ENCODE data around the gene DERL2. TPM values are rescaled to one million over a fixed set of nuclear protein-coding genes. Genes with fewer than 3 reads are reported as not detected.

Gene DERL2
- total and polyA plus RNA-seq, 9 of the 15 experiments (the other 6 are each of a cell fraction or from before 2014, with no cell fraction given), result 11.5 to 105 (median 30.7) TPM

Other genes with a start within 250 kb of the DERL2 start
- gene RABEP1, start 203.9 kb downstream of the DERL2 start, total RNA-seq (2014; rRNA removed), result 30.3 and 36.2 TPM in 2 replicates
- 38.9 and 43.3 TPM in 2 replicates for gene RABEP1, start 203.9 kb downstream of the DERL2 start, total RNA-seq (2014; rRNA removed; fragmentation: Illumina TruSeq; extraction: Trizol)
- gene RABEP1, start 203.9 kb downstream of the DERL2 start, total RNA-seq (2015; rRNA removed; fragmentation: Illumina TruSeq; extraction: Trizol), result 36.8 and 38.7 TPM in 2 replicates
- gene RABEP1, start 203.9 kb downstream of the DERL2 start, total RNA-seq (2021), result 30.1 and 31.8 TPM in 2 replicates
- gene RABEP1, start 203.9 kb downstream of the DERL2 start, polyA plus RNA-seq (2011; rRNA removed), result 19.3 and 30.1 TPM in 2 replicates
- 26.4 and 31.3 TPM in 2 replicates for gene RABEP1, start 203.9 kb downstream of the DERL2 start, polyA plus RNA-seq (2014; fragmentation: Illumina TruSeq; extraction: Trizol)
- gene RABEP1, start 203.9 kb downstream of the DERL2 start, polyA plus RNA-seq (2014; fragmentation: Nextera tagmentation; extraction: Ambion mirVana), result 10 to 100 TPM in 1 of 2 experiments, 1 to 10 TPM in 1; 8.2 to 11.5 TPM
- gene RABEP1, start 203.9 kb downstream of the DERL2 start, polyA plus RNA-seq (2014; rRNA removed), result 19.9 and 20.3 TPM in 2 replicates
- gene NUP88, start 66.5 kb downstream of the DERL2 start, total RNA-seq (2014; rRNA removed), result 125 and 128 TPM in 2 replicates
- 137 and 154 TPM in 2 replicates for gene NUP88, start 66.5 kb downstream of the DERL2 start, total RNA-seq (2014; rRNA removed; fragmentation: Illumina TruSeq; extraction: Trizol)
- gene NUP88, start 66.5 kb downstream of the DERL2 start, total RNA-seq (2015; rRNA removed; fragmentation: Illumina TruSeq; extraction: Trizol), result 143 and 148 TPM in 2 replicates
- gene NUP88, start 66.5 kb downstream of the DERL2 start, total RNA-seq (2021), result 72.1 and 73.6 TPM in 2 replicates
- 81.9 and 119 TPM in 2 replicates for gene NUP88, start 66.5 kb downstream of the DERL2 start, polyA plus RNA-seq (2011; rRNA removed)
- 150 and 160 TPM in 2 replicates for gene NUP88, start 66.5 kb downstream of the DERL2 start, polyA plus RNA-seq (2014; fragmentation: Illumina TruSeq; extraction: Trizol)
- 10 to 100 TPM; 59.9 to 74.6 TPM for gene NUP88, start 66.5 kb downstream of the DERL2 start, polyA plus RNA-seq (2014; fragmentation: Nextera tagmentation; extraction: Ambion mirVana)
- 117 and 137 TPM in 2 replicates for gene NUP88, start 66.5 kb downstream of the DERL2 start, polyA plus RNA-seq (2014; rRNA removed)
- 40.2 and 48.4 TPM in 2 replicates for gene RPAIN, start 66.0 kb downstream of the DERL2 start, total RNA-seq (2014; rRNA removed)
- 37.2 and 38.5 TPM in 2 replicates for gene RPAIN, start 66.0 kb downstream of the DERL2 start, total RNA-seq (2014; rRNA removed; fragmentation: Illumina TruSeq; extraction: Trizol)
- gene RPAIN, start 66.0 kb downstream of the DERL2 start, total RNA-seq (2015; rRNA removed; fragmentation: Illumina TruSeq; extraction: Trizol), result 41.2 and 43.8 TPM in 2 replicates
- gene RPAIN, start 66.0 kb downstream of the DERL2 start, total RNA-seq (2021), result 23.5 and 29.6 TPM in 2 replicates
- 37.7 and 41.6 TPM in 2 replicates for gene RPAIN, start 66.0 kb downstream of the DERL2 start, polyA plus RNA-seq (2011; rRNA removed)
- 27.3 and 29.8 TPM in 2 replicates for gene RPAIN, start 66.0 kb downstream of the DERL2 start, polyA plus RNA-seq (2014; fragmentation: Illumina TruSeq; extraction: Trizol)
- gene RPAIN, start 66.0 kb downstream of the DERL2 start, polyA plus RNA-seq (2014; fragmentation: Nextera tagmentation; extraction: Ambion mirVana), result 10 to 100 TPM; 62.0 to 63.7 TPM
- 34.3 and 41.2 TPM in 2 replicates for gene RPAIN, start 66.0 kb downstream of the DERL2 start, polyA plus RNA-seq (2014; rRNA removed)
- 383 and 419 TPM in 2 replicates for gene C1QBP, start 47.0 kb downstream of the DERL2 start, total RNA-seq (2014; rRNA removed)
- 625 and 715 TPM in 2 replicates for gene C1QBP, start 47.0 kb downstream of the DERL2 start, total RNA-seq (2014; rRNA removed; fragmentation: Illumina TruSeq; extraction: Trizol)
- gene C1QBP, start 47.0 kb downstream of the DERL2 start, total RNA-seq (2015; rRNA removed; fragmentation: Illumina TruSeq; extraction: Trizol), result 633 and 665 TPM in 2 replicates
- 414 and 433 TPM in 2 replicates for gene C1QBP, start 47.0 kb downstream of the DERL2 start, total RNA-seq (2021)
- gene C1QBP, start 47.0 kb downstream of the DERL2 start, polyA plus RNA-seq (2011; rRNA removed), result 209 and 398 TPM in 2 replicates
- 490 and 582 TPM in 2 replicates for gene C1QBP, start 47.0 kb downstream of the DERL2 start, polyA plus RNA-seq (2014; fragmentation: Illumina TruSeq; extraction: Trizol)
- gene C1QBP, start 47.0 kb downstream of the DERL2 start, polyA plus RNA-seq (2014; fragmentation: Nextera tagmentation; extraction: Ambion mirVana), result 100 to 1,000 TPM in 1 of 2 experiments, 10 to 100 TPM in 1; 90.7 to 107 TPM
- 367 and 377 TPM in 2 replicates for gene C1QBP, start 47.0 kb downstream of the DERL2 start, polyA plus RNA-seq (2014; rRNA removed)
- 7.7 and 8.9 TPM in 2 replicates for gene DHX33, start 17.2 kb downstream of the DERL2 start, total RNA-seq (2014; rRNA removed)
- gene DHX33, start 17.2 kb downstream of the DERL2 start, total RNA-seq (2014; rRNA removed; fragmentation: Illumina TruSeq; extraction: Trizol), result 8.8 and 9.3 TPM in 2 replicates
- 8.6 and 9.0 TPM in 2 replicates for gene DHX33, start 17.2 kb downstream of the DERL2 start, total RNA-seq (2015; rRNA removed; fragmentation: Illumina TruSeq; extraction: Trizol)
- gene DHX33, start 17.2 kb downstream of the DERL2 start, total RNA-seq (2021), result 19.8 and 20.2 TPM in 2 replicates
- 12.8 and 13.0 TPM in 2 replicates for gene DHX33, start 17.2 kb downstream of the DERL2 start, polyA plus RNA-seq (2011; rRNA removed)
- gene DHX33, start 17.2 kb downstream of the DERL2 start, polyA plus RNA-seq (2014; fragmentation: Illumina TruSeq; extraction: Trizol), result 21.0 and 22.5 TPM in 2 replicates
- gene DHX33, start 17.2 kb downstream of the DERL2 start, polyA plus RNA-seq (2014; fragmentation: Nextera tagmentation; extraction: Ambion mirVana), result 1 to 10 TPM; 4.4 to 7.9 TPM
- 10.4 and 12.3 TPM in 2 replicates for gene DHX33, start 17.2 kb downstream of the DERL2 start, polyA plus RNA-seq (2014; rRNA removed)
- 13.4 and 31.9 TPM in 2 replicates for gene MIS12, start 388 bp upstream of the DERL2 start, total RNA-seq (2014; rRNA removed)
- 25.5 and 27.5 TPM in 2 replicates for gene MIS12, start 388 bp upstream of the DERL2 start, total RNA-seq (2014; rRNA removed; fragmentation: Illumina TruSeq; extraction: Trizol)
- gene MIS12, start 388 bp upstream of the DERL2 start, total RNA-seq (2015; rRNA removed; fragmentation: Illumina TruSeq; extraction: Trizol), result 23.2 and 25.9 TPM in 2 replicates
- gene MIS12, start 388 bp upstream of the DERL2 start, total RNA-seq (2021), result 16.6 and 17.2 TPM in 2 replicates
- gene MIS12, start 388 bp upstream of the DERL2 start, polyA plus RNA-seq (2011; rRNA removed), result 23.5 and 29.8 TPM in 2 replicates
- 21.4 and 27.2 TPM in 2 replicates for gene MIS12, start 388 bp upstream of the DERL2 start, polyA plus RNA-seq (2014; fragmentation: Illumina TruSeq; extraction: Trizol)
- gene MIS12, start 388 bp upstream of the DERL2 start, polyA plus RNA-seq (2014; fragmentation: Nextera tagmentation; extraction: Ambion mirVana), result 10 to 100 TPM; 13.5 to 23.8 TPM
- 17.3 and 19.1 TPM in 2 replicates for gene MIS12, start 388 bp upstream of the DERL2 start, polyA plus RNA-seq (2014; rRNA removed)
- gene NLRP1, start 98.3 kb upstream of the DERL2 start, total RNA-seq (2014; rRNA removed), result 27.7 and 37.8 TPM in 2 replicates
- gene NLRP1, start 98.3 kb upstream of the DERL2 start, total RNA-seq (2014; rRNA removed; fragmentation: Illumina TruSeq; extraction: Trizol), result 14.9 and 18.8 TPM in 2 replicates
- 17.2 and 19.3 TPM in 2 replicates for gene NLRP1, start 98.3 kb upstream of the DERL2 start, total RNA-seq (2015; rRNA removed; fragmentation: Illumina TruSeq; extraction: Trizol)
- 36.7 and 47.4 TPM in 2 replicates for gene NLRP1, start 98.3 kb upstream of the DERL2 start, total RNA-seq (2021)
- 44.6 and 47.1 TPM in 2 replicates for gene NLRP1, start 98.3 kb upstream of the DERL2 start, polyA plus RNA-seq (2011; rRNA removed)
- gene NLRP1, start 98.3 kb upstream of the DERL2 start, polyA plus RNA-seq (2014; fragmentation: Illumina TruSeq; extraction: Trizol), result 51.1 and 53.9 TPM in 2 replicates
- 1 to 10 TPM; 4.0 to 4.1 TPM for gene NLRP1, start 98.3 kb upstream of the DERL2 start, polyA plus RNA-seq (2014; fragmentation: Nextera tagmentation; extraction: Ambion mirVana)
- gene NLRP1, start 98.3 kb upstream of the DERL2 start, polyA plus RNA-seq (2014; rRNA removed), result 61.0 and 69.4 TPM in 2 replicates